ENCODE measurements around the gene RRP8. TPM values are rescaled to one million over a fixed set of nuclear protein-coding genes. Genes with fewer than 3 reads are reported as not detected.

RRP8 gene
- total RNA-seq, 6 donors from 2014 or later: 13.4 to 25.2 (median 22.1) TPM

DNA sequence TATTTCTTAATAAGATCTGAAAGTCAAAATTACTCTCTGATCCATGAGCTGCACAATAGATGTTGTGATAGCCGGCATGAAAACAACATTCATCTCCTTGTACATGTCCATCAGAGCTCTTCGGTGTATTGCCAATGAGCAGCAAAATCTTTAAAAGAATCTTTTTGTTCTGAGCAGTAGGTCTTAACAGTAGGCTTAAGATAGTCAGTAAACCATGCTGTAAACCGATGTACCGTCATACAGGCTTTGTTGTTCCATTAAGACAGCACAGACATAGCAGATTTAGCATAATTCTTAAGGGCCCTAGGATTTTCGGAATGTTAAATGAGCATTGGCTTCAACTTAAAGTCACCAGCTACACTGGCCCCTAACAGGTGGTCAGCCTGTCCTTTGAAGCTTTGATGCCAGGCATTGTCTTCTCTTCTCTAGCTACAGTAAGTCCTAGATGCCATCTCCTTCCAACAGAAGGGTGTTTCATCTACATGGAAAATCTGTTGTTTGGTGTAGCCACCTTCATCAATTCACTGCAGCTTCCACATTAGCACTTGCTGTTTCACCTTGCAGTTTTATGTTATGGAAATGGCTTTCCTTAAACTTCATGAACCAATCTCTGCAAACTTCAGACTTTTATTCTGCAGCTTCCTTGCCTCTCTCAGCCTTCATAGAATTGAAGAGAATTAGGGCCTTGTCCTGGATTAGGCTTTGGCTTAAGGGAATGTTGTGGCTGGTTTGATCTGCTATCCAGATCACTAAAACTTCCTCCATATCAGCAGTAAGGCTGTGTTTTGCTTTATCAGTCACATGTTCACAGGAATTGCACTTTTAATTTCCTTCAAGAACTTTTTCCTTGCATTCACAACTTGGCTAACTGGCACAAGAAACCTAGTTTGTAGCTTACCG, 28.4 kb downstream of the RRP8 start:
- no peaks in the 10 kb centered on the region for H3K9me3 ChIP-seq
- H3K27me3 ChIP-seq: no peaks in the 10 kb centered on the region
- TF ChIP-seq EP300 (IDR thresholded peaks at IDR 0.05) (no peak), POLR2A (IDR thresholded peaks at IDR 0.05) (no peak), POLR2AphosphoS5 (IDR thresholded peaks at IDR 0.05) (no peak)
- TF ChIP-seq, protein P1, sequence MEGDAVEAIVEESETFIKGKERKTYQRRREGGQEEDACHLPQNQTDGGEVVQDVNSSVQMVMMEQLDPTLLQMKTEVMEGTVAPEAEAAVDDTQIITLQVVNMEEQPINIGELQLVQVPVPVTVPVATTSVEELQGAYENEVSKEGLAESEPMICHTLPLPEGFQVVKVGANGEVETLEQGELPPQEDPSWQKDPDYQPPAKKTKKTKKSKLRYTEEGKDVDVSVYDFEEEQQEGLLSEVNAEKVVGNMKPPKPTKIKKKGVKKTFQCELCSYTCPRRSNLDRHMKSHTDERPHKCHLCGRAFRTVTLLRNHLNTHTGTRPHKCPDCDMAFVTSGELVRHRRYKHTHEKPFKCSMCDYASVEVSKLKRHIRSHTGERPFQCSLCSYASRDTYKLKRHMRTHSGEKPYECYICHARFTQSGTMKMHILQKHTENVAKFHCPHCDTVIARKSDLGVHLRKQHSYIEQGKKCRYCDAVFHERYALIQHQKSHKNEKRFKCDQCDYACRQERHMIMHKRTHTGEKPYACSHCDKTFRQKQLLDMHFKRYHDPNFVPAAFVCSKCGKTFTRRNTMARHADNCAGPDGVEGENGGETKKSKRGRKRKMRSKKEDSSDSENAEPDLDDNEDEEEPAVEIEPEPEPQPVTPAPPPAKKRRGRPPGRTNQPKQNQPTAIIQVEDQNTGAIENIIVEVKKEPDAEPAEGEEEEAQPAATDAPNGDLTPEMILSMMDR (IDR thresholded peaks at IDR 0.05): no peak
- no peak overlapping the region for H3K4me3 ChIP-seq
- ATAC-seq (ENCODE audit: low FRiP score in 2 of 2) (no peak), DNase-seq (no peak)
- no peaks in the 10 kb centered on the region for H3K36me3 ChIP-seq
- H3K4me1 ChIP-seq: peaks cover 5 to 20% (median 7%) of the 10 kb centered on the region in 4 donors
- no peak overlapping the region for H3K27ac ChIP-seq
- 93% methylated on average over 6 of the region's 6 CpGs for WGBS, 2 donors

DNA sequence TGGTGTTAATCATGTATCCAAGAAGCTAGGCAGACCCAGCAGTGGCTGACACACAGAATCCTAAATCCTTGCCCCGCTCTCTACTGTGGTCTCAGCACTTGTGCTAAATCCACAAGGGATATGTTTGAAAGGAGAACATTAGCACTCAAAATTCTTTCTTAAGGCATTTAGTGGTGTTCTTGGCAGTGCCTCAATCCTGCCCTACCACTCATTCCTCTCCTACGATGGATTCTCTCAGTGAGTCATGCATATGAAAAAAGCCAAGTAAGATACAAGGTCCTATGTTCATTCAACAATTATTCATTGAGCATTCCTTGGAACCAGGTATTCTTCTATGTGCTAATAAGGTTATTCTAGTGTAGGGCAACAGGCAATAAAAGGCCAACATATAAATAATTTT, 31.2 kb downstream of the RRP8 start:
- TF ChIP-seq POLR2AphosphoS5 (IDR thresholded peaks at IDR 0.05) (no peak), EP300 (IDR thresholded peaks at IDR 0.05) (no peak), POLR2A (IDR thresholded peaks at IDR 0.05) (no peak)
- TF ChIP-seq, protein P1 (IDR thresholded peaks at IDR 0.05): no peak
- H3K4me3 ChIP-seq: no peak overlapping the region
- peaks cover 5 to 25% (median 9%) of the 10 kb centered on the region in 4 donors for H3K4me1 ChIP-seq
- no peaks in the 10 kb centered on the region for H3K36me3 ChIP-seq
- no peak for ATAC-seq (ENCODE audit: low FRiP score in 2 of 2)
- no peaks in the 10 kb centered on the region for H3K9me3 ChIP-seq
- no peak for DNase-seq
- no peaks in the 10 kb centered on the region for H3K27me3 ChIP-seq
- WGBS, 2 donors: 76 to 78% methylated on average over 2 of the region's 2 CpGs
- no peak overlapping the region for H3K27ac ChIP-seq

DNA sequence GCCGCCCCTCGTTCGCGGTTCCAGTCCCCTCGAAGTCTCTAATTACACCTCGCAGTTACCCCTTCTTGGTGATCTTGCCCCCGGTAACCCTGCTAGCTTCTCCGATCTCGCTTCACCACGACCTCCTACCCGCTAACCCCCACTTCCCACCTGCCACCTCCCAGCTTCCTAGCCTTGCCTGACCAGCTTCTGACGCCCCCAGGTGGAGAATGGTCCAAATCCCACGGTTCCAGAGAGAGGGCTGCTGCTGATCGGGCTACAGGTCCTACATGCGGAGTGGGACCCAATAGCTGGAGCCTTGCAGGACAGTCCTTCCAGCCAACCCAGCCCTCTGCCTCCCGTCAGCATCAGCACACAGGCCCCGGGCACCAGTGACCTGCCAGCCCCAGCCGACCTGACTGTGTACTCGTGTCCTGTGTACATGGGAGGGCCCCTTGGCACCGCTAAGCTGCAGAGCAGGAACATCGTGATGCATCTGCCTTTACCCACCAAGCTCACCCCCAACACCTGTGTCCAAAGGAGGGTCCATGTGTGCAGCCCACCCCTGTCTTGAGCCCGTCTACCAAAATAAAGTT, 31.9 kb downstream of the RRP8 start:
- WGBS, 2 donors: 59 to 89% methylated on average over 18 to 22 of the region's 22 CpGs

DNA sequence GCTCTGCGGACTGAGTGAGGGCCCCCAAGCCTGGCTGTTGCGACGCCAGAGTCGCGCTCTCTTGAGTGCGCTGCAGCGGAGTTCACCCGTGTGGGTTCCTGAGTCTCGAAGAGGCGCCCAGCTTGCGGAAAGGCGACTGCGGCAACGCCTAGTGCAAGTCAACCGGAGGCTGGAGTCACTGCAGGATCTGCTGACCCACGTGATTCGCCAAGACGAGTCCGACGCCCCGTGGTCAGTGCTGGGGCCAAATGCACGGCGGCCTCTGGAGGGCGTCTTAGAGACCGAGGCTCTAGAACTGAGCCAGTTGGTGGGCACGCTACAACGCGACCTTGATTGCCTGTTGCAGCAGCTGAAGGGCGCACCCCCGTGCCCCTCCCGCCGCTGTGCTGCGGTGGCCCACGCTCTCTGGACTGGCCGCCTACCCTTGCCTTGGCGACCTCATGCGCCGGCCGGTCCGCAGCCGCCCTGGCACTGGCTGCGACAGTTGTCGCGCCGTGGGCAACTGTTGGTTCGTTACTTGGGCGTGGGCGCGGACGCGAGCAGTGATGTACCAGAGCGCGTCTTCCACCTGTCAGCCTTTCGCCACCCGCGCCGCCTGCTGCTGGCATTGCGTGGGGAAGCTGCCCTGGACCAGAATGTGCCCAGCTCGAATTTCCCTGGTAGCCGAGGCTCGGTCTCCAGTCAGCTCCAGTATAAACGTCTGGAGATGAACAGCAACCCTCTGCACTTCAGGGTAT, 32.6 kb downstream of the RRP8 start:
- ATAC-seq (ENCODE audit: low FRiP score in 2 of 2) (peak in 1 of 2 donors; percentile 27), DNase-seq (peak in 1 of 2 donors; percentile 72)
- no peak overlapping the region for H3K27ac ChIP-seq
- H3K27me3 ChIP-seq: no peaks in the 10 kb centered on the region
- peak overlapping the region in 1 of 4 donors; percentile 13 for H3K4me3 ChIP-seq
- H3K9me3 ChIP-seq: no peaks in the 10 kb centered on the region
- peaks cover 0 to 16% (median 3%) of the 10 kb centered on the region in 4 donors for H3K4me1 ChIP-seq
- 54 to 93% methylated on average over 35 to 58 of the region's 62 CpGs for WGBS, 2 donors
- TF ChIP-seq, protein P1 (IDR thresholded peaks at IDR 0.05): peak in 1 of 6 experiments; percentile 7
- TF ChIP-seq EP300 (IDR thresholded peaks at IDR 0.05): no peak
- no peaks in the 10 kb centered on the region for H3K36me3 ChIP-seq

More for the DNA sequence above, 31.9 kb downstream of the RRP8 start:
- Histone ChIP-seq H3K4me3 (no peak overlapping the region), H3K27ac (no peak overlapping the region), H3K9me3 (no peaks in the 10 kb centered on the region), H3K27me3 (no peaks in the 10 kb centered on the region), H3K36me3 (no peaks in the 10 kb centered on the region), H3K4me1 (peaks cover 0 to 18% (median 3%) of the 10 kb centered on the region in 4 donors)
- TF ChIP-seq EP300 (IDR thresholded peaks at IDR 0.05) (no peak), POLR2AphosphoS5 (IDR thresholded peaks at IDR 0.05) (no peak), POLR2A (IDR thresholded peaks at IDR 0.05) (no peak)
- TF ChIP-seq, protein P1 (IDR thresholded peaks at IDR 0.05): no peak
- peak in 1 of 2 donors; percentile 7 for ATAC-seq (ENCODE audit: low FRiP score in 2 of 2)
- DNase-seq: peak in 1 of 2 donors; percentile 56

Measured in upper lobe of left lung (tissue), 6 donors.